Keratinocyte (primary cell): ENCODE results near the gene RPS16. TPM values are rescaled to one million over a fixed set of nuclear protein-coding genes. Genes with fewer than 3 reads are reported as not detected.

Experiments
- DNase-seq: peaks from one replicate; pipeline ENCODE4 v3.0.0-alpha.2; 2011; ENCODE audit warnings: low read depth, missing footprints, low spot score
- FAIRE-seq: peaks from 2 replicates; lab custom pipeline; 2011; peaks lifted over from hg19 to GRCh38; lab: Jason Lieb, UNC
- H2AFZ ChIP-seq: 2 replicates; pipeline ENCODE4 v1.6.0; 2012; ENCODE audit warnings: low read length, control low read depth, inconsistent platforms; ENCODE audit not compliant: control insufficient read depth
- H3K27ac ChIP-seq: 2 replicates; pipeline ENCODE4 v1.5.1; 2011; ENCODE audit warnings: low read length; ENCODE audit not compliant: control insufficient read depth, insufficient read depth
- H3K27me3 ChIP-seq: 3 replicates; pipeline ENCODE4 v1.6.0; 2011; ENCODE audit warnings: low read length; ENCODE audit not compliant: control insufficient read depth, insufficient read depth; ENCODE audit errors: extremely low read depth
- H3K36me3 ChIP-seq, 2 experiments: 2 replicates in 1 of 2; 3 replicates in 1 of 2; pipeline ENCODE4 v1.5.1; 2011; ENCODE audit warnings: low read length in 2 of 2, mild to moderate bottlenecking in 1 of 2; ENCODE audit not compliant: control insufficient read depth in 2 of 2, insufficient read depth in 2 of 2; ENCODE audit errors: extremely low read depth in 1 of 2
- H3K4me1 ChIP-seq: 3 replicates; pipeline ENCODE4 v1.5.1; 2011; ENCODE audit warnings: low read length; ENCODE audit not compliant: control insufficient read depth, insufficient read depth; ENCODE audit errors: extremely low read depth
- H3K4me2 ChIP-seq: 3 replicates; pipeline ENCODE4 v1.6.0; 2011; ENCODE audit warnings: low read depth, low read length; ENCODE audit not compliant: control insufficient read depth, insufficient read depth; ENCODE audit errors: extremely low read depth
- H3K4me3 ChIP-seq, 3 experiments: fragments of 200-600 bp in 1 of 3; sonication (generic) in 1 of 3; 2 replicates in 2 of 3; 3 replicates in 1 of 3; pipeline ENCODE4 v1.5.1; 2011 to 2016; ENCODE audit warnings: low read length in 3 of 3, mild to moderate bottlenecking in 3 of 3, control low read depth in 2 of 3, inconsistent platforms in 1 of 3, low read depth in 1 of 3, mixed read lengths in 1 of 3, mixed run types in 1 of 3, moderate library complexity in 1 of 3; ENCODE audit not compliant: control insufficient read depth in 2 of 3, insufficient read depth in 2 of 3; ENCODE audit errors: extremely low read depth in 1 of 3
- H3K79me2 ChIP-seq: 2 replicates; pipeline ENCODE4 v1.6.0; 2012; ENCODE audit warnings: low read length; ENCODE audit not compliant: control insufficient read depth, insufficient read depth
- H3K9ac ChIP-seq: 3 replicates; pipeline ENCODE4 v1.6.0; 2011; ENCODE audit warnings: low read length; ENCODE audit not compliant: control insufficient read depth, insufficient read depth; ENCODE audit errors: extremely low read depth
- H3K9me1 ChIP-seq: 3 replicates; pipeline ENCODE4 v1.6.0; 2011; ENCODE audit warnings: low read length; ENCODE audit not compliant: control insufficient read depth, insufficient read depth; ENCODE audit errors: extremely low read depth
- H3K9me3 ChIP-seq: 2 replicates; pipeline ENCODE4 v1.5.1; 2012; ENCODE audit warnings: low read depth, low read length; ENCODE audit not compliant: control insufficient read depth
- H4K20me1 ChIP-seq: 3 replicates; pipeline ENCODE4 v1.6.0; 2011; ENCODE audit warnings: low read length; ENCODE audit not compliant: control insufficient read depth, insufficient read depth; ENCODE audit errors: extremely low read depth
- CTCF ChIP-seq, 3 experiments: IDR thresholded peaks in 1 of 3; conservative IDR thresholded peaks in 1 of 3; optimal IDR thresholded peaks in 1 of 3; 2 replicates in 2 of 3; 3 replicates in 1 of 3; pipeline versions ENCODE3 to v1.5.1; 2011; ENCODE audit warnings: low read length in 3 of 3, mild to moderate bottlenecking in 3 of 3, moderate library complexity in 2 of 3, control low read depth in 1 of 3, inconsistent platforms in 1 of 3; ENCODE audit not compliant: insufficient read depth in 2 of 3; ENCODE audit errors: extremely low read depth in 1 of 3
- EZH2 ChIP-seq: IDR thresholded peaks from one replicate; pipeline ENCODE4 v1.6.1; 2012; ENCODE audit warnings: inconsistent platforms, mild to moderate bottlenecking, low read length, moderate library complexity
- dilution Hi-C: fragments of 300-500 bp; cut with MboI; formaldehyde crosslinking; loops from one replicate; pipeline ENCODE4 v1.7.0; 2020; ENCODE audit warnings: low sequenced_read_pairs; ENCODE audit not compliant: extremely low pct_ligation_motif_present
- polyA plus RNA-seq, 5 experiments: library from polyadenylated mRNA; depleted of rRNA in 3 of 5; stranded (reverse) in 3 of 5; stranded (forward) in 1 of 5; unstranded in 1 of 5; fragments of >200 nt; gene quantifications; 1 replicate in 1 of 5; 2 replicates in 3 of 5; 3 replicates in 1 of 5; pipeline versions ENCODE4 v1.2.1 to v1.2.3, GENCODE V29; 2011 to 2012; ENCODE audit warnings: missing spikeins in 2 of 5, low read depth in 1 of 5, low replicate concordance in 1 of 5

RPS16 gene
- polyA plus RNA-seq, 1 donor (not counting 4 experiments of a cell fraction or from before 2014, with no cell fraction given), result 1,323 TPM

GRCh38 chr19:39412100-39412866 is 23.5 kb downstream of the RPS16 start, which contains the start of gene PLEKHG2:
PLEKHG2 (plus strand) TSS chr19:39412669; CDS start chr19:39414087, 1,418 bp downstream.
- Histone ChIP-seq H3K9me1 (no peaks in the 10 kb centered on the region), H3K9me3 (no peaks in the 10 kb centered on the region), H3K4me1 (peaks cover 20% of the 10 kb centered on the region), H2AFZ (peak within 1 kb of the TSS; percentile 56), H3K36me3 (peaks cover 8 to 18% of the 10 kb centered on the region in 2 experiments), H3K9ac (peak within 1 kb of the TSS; percentile 93), H4K20me1 (no peaks in the 10 kb centered on the region), H3K4me2 (peak within 1 kb of the TSS; percentile 83), H3K79me2 (peaks cover 18% of the 10 kb centered on the region), H3K4me3 (peak within 1 kb of the TSS; percentile 67 to 88 (median 68)), H3K27ac (peak within 1 kb of the TSS; percentile 88), H3K27me3 (no peaks in the 10 kb centered on the region)
- TF ChIP-seq CTCF (optimal IDR thresholded peaks at IDR 0.05 in 1 of 3, IDR thresholded peaks at IDR 0.05 in 1 of 3, conservative IDR thresholded peaks at IDR 0.05 in 1 of 3; ENCODE audit: extremely low read depth in 1 of 3, insufficient read depth in 2 of 3, low read length in 3 of 3) (peak; percentile 59 to 95 (median 74)), EZH2 (no peak)
- FAIRE-seq, result peak; percentile 69
- peak; percentile 99 for DNase-seq
- dilution Hi-C loops, result no loop called here

GRCh38 chr19:39411832-39412099 is 24.0 kb downstream of the RPS16 start:
- peaks cover 4% of the 10 kb centered on the region for H4K20me1 ChIP-seq
- FAIRE-seq (peak; percentile 71), DNase-seq (no peak)
- peaks cover 20% of the 10 kb centered on the region for H3K4me1 ChIP-seq
- H2AFZ ChIP-seq, result no peak overlapping the region
- H3K36me3 ChIP-seq, result peaks cover 8 to 18% of the 10 kb centered on the region in 2 experiments
- H3K9me1 ChIP-seq, result no peaks in the 10 kb centered on the region
- peak overlapping the region; percentile 88 for H3K27ac ChIP-seq
- no peaks in the 10 kb centered on the region for H3K27me3 ChIP-seq
- no peak for TF ChIP-seq EZH2
- peak; percentile 79 to 94 (median 93) for TF ChIP-seq CTCF (optimal IDR thresholded peaks at IDR 0.05 in 1 of 3, IDR thresholded peaks at IDR 0.05 in 1 of 3, conservative IDR thresholded peaks at IDR 0.05 in 1 of 3; ENCODE audit: extremely low read depth in 1 of 3, insufficient read depth in 2 of 3, low read length in 3 of 3)
- H3K79me2 ChIP-seq, result peaks cover 23% of the 10 kb centered on the region
- dilution Hi-C loops, result no loop called here
- H3K9ac ChIP-seq, result peak overlapping the region; percentile 93
- peak overlapping the region; percentile 65 for H3K4me2 ChIP-seq
- H3K9me3 ChIP-seq, result no peaks in the 10 kb centered on the region
- peak overlapping the region in 2 of 3 experiments; percentile 11 to 50 for H3K4me3 ChIP-seq
